ENCODE measurements around the gene COQ8A.

COQ8A gene

GRCh38 chr1:226979517-226980121, 39.5 kb downstream of the COQ8A start:
- H3K36me3 ChIP-seq (ENCODE audit: control insufficient read depth, low read length): no peaks in the 10 kb centered on the region
- no peaks in the 10 kb centered on the region for H3F3A ChIP-seq (ENCODE audit: control insufficient read depth, insufficient read depth)
- no peak overlapping the region for H3K27ac ChIP-seq (ENCODE audit: low read depth, low read length)
- H3K4me2 ChIP-seq (ENCODE audit: low read length): no peak overlapping the region
- no peaks in the 10 kb centered on the region for H3K9me2 ChIP-seq (replicated peaks; ENCODE audit: control insufficient read depth, low read length)
- TF ChIP-seq EZH2phosphoT487 (IDR thresholded peaks at IDR 0.05; ENCODE audit: borderline replicate concordance, low read length): no peak
- TF ChIP-seq CTCF (IDR thresholded peaks at IDR 0.05; ENCODE audit: low read depth, low read length, poor library complexity, severe bottlenecking): no peak
- H3K4me1 ChIP-seq (ENCODE audit: control insufficient read depth, low read length): no peaks in the 10 kb centered on the region
- H3K4me3 ChIP-seq (ENCODE audit: low read length): no peak overlapping the region
- H3K27me3 ChIP-seq (ENCODE audit: control insufficient read depth, low read length): no peaks in the 10 kb centered on the region
- no peaks in the 10 kb centered on the region for H4K20me1 ChIP-seq (ENCODE audit: control insufficient read depth, insufficient read depth, low read depth, low read length)
- no peaks in the 10 kb centered on the region for H3K9me3 ChIP-seq (ENCODE audit: control insufficient read depth, insufficient read depth, low read length)
- no peaks in the 10 kb centered on the region for H3K79me2 ChIP-seq (ENCODE audit: control insufficient read depth, low read length)

DNA sequence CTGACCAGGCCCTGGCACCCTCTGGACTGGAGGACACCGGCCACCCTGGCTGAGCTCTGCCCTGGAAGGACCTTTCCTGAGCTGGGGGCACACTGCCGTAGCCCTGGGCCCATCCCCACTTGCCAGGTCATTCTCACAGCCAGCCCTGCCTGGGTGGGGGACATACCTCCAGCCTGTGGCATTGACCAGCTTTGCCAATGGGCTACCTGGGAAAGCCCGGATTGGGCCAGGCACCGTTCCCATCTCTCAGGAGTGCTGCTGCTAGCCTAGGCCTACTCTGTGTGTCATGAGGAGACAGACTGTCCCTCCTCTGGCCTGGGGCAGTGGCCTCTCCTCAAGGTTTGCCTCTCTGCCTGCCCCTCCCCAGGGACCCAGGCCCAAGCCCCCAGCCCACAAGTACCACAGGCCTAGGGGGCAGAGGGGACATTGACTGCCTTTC, 40.0 kb downstream of the COQ8A start:
- H4K20me1 ChIP-seq (ENCODE audit: control insufficient read depth, insufficient read depth, low read depth, low read length): no peaks in the 10 kb centered on the region
- no peaks in the 10 kb centered on the region for H3K36me3 ChIP-seq (ENCODE audit: control insufficient read depth, low read length)
- no peaks in the 10 kb centered on the region for H3F3A ChIP-seq (ENCODE audit: control insufficient read depth, insufficient read depth)
- no peak overlapping the region for H3K27ac ChIP-seq (ENCODE audit: low read depth, low read length)
- H3K4me2 ChIP-seq (ENCODE audit: low read length): no peak overlapping the region
- no peaks in the 10 kb centered on the region for H3K27me3 ChIP-seq (ENCODE audit: control insufficient read depth, low read length)
- H3K9me3 ChIP-seq (ENCODE audit: control insufficient read depth, insufficient read depth, low read length): no peaks in the 10 kb centered on the region
- H3K4me3 ChIP-seq (ENCODE audit: low read length): no peak overlapping the region
- no peaks in the 10 kb centered on the region for H3K4me1 ChIP-seq (ENCODE audit: control insufficient read depth, low read length)
- TF ChIP-seq EZH2phosphoT487 (IDR thresholded peaks at IDR 0.05; ENCODE audit: borderline replicate concordance, low read length): no peak
- TF ChIP-seq CTCF (IDR thresholded peaks at IDR 0.05; ENCODE audit: low read depth, low read length, poor library complexity, severe bottlenecking): no peak
- no peaks in the 10 kb centered on the region for H3K79me2 ChIP-seq (ENCODE audit: control insufficient read depth, low read length)
- no peaks in the 10 kb centered on the region for H3K9me2 ChIP-seq (replicated peaks; ENCODE audit: control insufficient read depth, low read length)

- H4K20me1 ChIP-seq (ENCODE audit: control insufficient read depth, insufficient read depth, low read depth, low read length): no peaks in the 10 kb centered on the region
- no peak for TF ChIP-seq EZH2phosphoT487 (IDR thresholded peaks at IDR 0.05; ENCODE audit: borderline replicate concordance, low read length)
- no peak for TF ChIP-seq CTCF (IDR thresholded peaks at IDR 0.05; ENCODE audit: low read depth, low read length, poor library complexity, severe bottlenecking)
- no peaks in the 10 kb centered on the region for H3K36me3 ChIP-seq (ENCODE audit: control insufficient read depth, low read length)
- H3F3A ChIP-seq (ENCODE audit: control insufficient read depth, insufficient read depth): no peaks in the 10 kb centered on the region
- no peaks in the 10 kb centered on the region for H3K79me2 ChIP-seq (ENCODE audit: control insufficient read depth, low read length)
- H3K9me3 ChIP-seq (ENCODE audit: control insufficient read depth, insufficient read depth, low read length): no peaks in the 10 kb centered on the region
- H3K4me1 ChIP-seq (ENCODE audit: control insufficient read depth, low read length): no peaks in the 10 kb centered on the region
- H3K4me3 ChIP-seq (ENCODE audit: low read length): no peak overlapping the region
- H3K4me2 ChIP-seq (ENCODE audit: low read length): no peak overlapping the region
- H3K27ac ChIP-seq (ENCODE audit: low read depth, low read length): no peak overlapping the region
- H3K9me2 ChIP-seq (replicated peaks; ENCODE audit: control insufficient read depth, low read length): no peaks in the 10 kb centered on the region
- no peaks in the 10 kb centered on the region for H3K27me3 ChIP-seq (ENCODE audit: control insufficient read depth, low read length)
Measured at GRCh38 chr1:226980565-226981385, 40.7 kb downstream of the COQ8A start.

All from DOHH2 (cell line).